OCI-LY3 (cell line): ENCODE data around the gene PMM1.

Source experiments
- EZH2phosphoT487 ChIP-seq: fragments of 200-600 bp; shearing (Covaris generic); IDR thresholded peaks from 2 replicates; pipeline ENCODE4 v1.6.1; 2018; ENCODE audit warnings: antibody characterized with exemption, mixed run types, low read depth
- TF ChIP-seq, protein P1 (sequence below): fragments of 200-600, 300-600 bp; sonication (generic); IDR thresholded peaks from 2 replicates; pipeline ENCODE4 v1.5.1; 2014; ENCODE audit warnings: antibody characterized with exemption, low read length, low read depth

DNA sequence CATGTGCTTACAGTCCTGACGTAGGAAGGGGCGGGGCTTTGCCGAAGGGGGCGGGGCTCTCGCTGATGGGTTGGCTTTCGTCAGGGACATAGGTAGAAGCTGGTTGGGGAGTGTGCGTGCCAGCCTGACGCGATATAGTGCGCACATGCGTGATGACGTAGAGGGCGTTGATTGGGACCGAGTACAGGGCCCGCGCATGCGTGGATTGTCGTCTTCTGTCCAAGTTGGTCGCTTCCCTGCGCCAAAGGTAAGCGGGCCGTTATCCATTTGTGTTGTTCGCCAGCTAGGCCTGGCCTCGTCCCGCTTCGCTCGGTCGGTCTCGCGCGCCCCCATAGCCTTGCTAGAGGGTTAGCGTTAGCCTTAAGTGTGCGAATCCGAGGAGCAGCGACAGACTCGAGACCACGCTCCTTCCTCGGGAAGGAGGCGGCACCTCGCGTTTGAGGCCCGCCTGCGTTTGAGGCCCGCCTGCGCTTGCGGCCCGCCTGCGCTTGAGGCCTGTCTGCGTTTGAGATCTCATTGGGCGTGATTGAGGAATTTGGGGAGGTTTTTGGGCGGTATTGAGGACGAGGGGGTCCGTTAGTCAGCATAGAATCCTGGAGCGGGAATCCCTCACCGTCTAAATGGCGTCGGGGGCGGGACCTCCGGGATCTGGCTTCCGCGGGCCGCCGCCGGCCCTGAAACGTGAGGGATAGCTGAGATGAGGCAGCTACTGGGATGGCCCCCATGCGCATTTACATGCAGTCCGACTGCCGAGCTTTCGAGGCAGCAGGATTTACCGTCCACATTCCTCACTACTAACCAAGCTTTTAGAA lies 31.7 kb upstream of the PMM1 start, which contains the start of gene XRCC6:
- TF ChIP-seq, protein P1, sequence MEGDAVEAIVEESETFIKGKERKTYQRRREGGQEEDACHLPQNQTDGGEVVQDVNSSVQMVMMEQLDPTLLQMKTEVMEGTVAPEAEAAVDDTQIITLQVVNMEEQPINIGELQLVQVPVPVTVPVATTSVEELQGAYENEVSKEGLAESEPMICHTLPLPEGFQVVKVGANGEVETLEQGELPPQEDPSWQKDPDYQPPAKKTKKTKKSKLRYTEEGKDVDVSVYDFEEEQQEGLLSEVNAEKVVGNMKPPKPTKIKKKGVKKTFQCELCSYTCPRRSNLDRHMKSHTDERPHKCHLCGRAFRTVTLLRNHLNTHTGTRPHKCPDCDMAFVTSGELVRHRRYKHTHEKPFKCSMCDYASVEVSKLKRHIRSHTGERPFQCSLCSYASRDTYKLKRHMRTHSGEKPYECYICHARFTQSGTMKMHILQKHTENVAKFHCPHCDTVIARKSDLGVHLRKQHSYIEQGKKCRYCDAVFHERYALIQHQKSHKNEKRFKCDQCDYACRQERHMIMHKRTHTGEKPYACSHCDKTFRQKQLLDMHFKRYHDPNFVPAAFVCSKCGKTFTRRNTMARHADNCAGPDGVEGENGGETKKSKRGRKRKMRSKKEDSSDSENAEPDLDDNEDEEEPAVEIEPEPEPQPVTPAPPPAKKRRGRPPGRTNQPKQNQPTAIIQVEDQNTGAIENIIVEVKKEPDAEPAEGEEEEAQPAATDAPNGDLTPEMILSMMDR = no peak
- no peak for TF ChIP-seq EZH2phosphoT487
